Ishikawa (cell line): ENCODE data around the gene ELFN1.

Source experiments
- CEBPB ChIP-seq: IDR thresholded peaks from 2 replicates; pipeline ENCODE4 v1.6.1; 2012
- EP300 ChIP-seq: IDR thresholded peaks from 2 replicates; pipeline ENCODE4 v1.6.1; 2012; ENCODE audit warnings: borderline replicate concordance
- FOXM1 ChIP-seq: IDR thresholded peaks from 2 replicates; pipeline ENCODE4 v1.6.1; 2012; ENCODE audit warnings: low read depth, borderline replicate concordance
- MAX ChIP-seq: IDR thresholded peaks from 2 replicates; pipeline ENCODE4 v1.6.1; 2012
- NFIC ChIP-seq: IDR thresholded peaks from 2 replicates; pipeline ENCODE4 v1.6.1; 2012
- RAD21 ChIP-seq: IDR thresholded peaks from 2 replicates; pipeline ENCODE4 v1.6.1; 2012; ENCODE audit warnings: low read depth
- REST ChIP-seq: IDR thresholded peaks from 2 replicates; pipeline ENCODE4 v1.6.1; 2012; ENCODE audit warnings: low read depth, mild to moderate bottlenecking
- TAF1 ChIP-seq: IDR thresholded peaks from 2 replicates; pipeline ENCODE4 v1.6.1; 2012; ENCODE audit warnings: low read depth, mild to moderate bottlenecking
- YY1 ChIP-seq: IDR thresholded peaks from 2 replicates; pipeline ENCODE4 v1.6.1; 2012; ENCODE audit warnings: low read depth
- ZBTB7A ChIP-seq: IDR thresholded peaks from 2 replicates; pipeline ENCODE4 v1.6.1; 2012; ENCODE audit warnings: low read depth
- TF ChIP-seq, protein P1 (sequence below): IDR thresholded peaks from 2 replicates; pipeline ENCODE4 v1.6.1; 2012

GRCh38 chr7:1763033-1763432, 93.0 kb downstream of the ELFN1 start:
- TF ChIP-seq MAX: no peak
- TF ChIP-seq NFIC: no peak
- no peak for TF ChIP-seq YY1
- no peak for TF ChIP-seq RAD21
- TF ChIP-seq EP300: no peak
- no peak for TF ChIP-seq REST
- TF ChIP-seq, protein P1, sequence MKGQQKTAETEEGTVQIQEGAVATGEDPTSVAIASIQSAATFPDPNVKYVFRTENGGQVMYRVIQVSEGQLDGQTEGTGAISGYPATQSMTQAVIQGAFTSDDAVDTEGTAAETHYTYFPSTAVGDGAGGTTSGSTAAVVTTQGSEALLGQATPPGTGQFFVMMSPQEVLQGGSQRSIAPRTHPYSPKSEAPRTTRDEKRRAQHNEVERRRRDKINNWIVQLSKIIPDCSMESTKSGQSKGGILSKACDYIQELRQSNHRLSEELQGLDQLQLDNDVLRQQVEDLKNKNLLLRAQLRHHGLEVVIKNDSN: no peak
- no peak for TF ChIP-seq FOXM1
- no peak for TF ChIP-seq TAF1
- no peak for TF ChIP-seq ZBTB7A
- no peak for TF ChIP-seq CEBPB
